HEK293 (cell line): ENCODE results near the gene NARF.

ENCODE experiments used
- CTCF ChIA-PET: fragments of 350-600 bp; formaldehyde crosslinking; extraction: SDS; loops from one replicate; lab custom pipeline; 2021; ENCODE audit warnings: antibody characterized with exemption; lab: Yijun Ruan, JAX
- POLR2A ChIA-PET: fragments of 300-600 bp; formaldehyde crosslinking; extraction: SDS; loops from one replicate; lab custom pipeline; 2020; ENCODE audit warnings: antibody characterized with exemption, inconsistent platforms; lab: Yijun Ruan, JAX
- H3K27ac ChIP-seq: fragments of 200-500 bp; sonication (Bioruptor generic); 2 replicates; pipeline ENCODE4 v1.5.1; 2014; ENCODE audit warnings: low read depth, low read length, control low read depth, inconsistent platforms; ENCODE audit errors: extremely low read depth
- H3K36me3 ChIP-seq, 2 experiments: fragments of 200-500 bp in 1 of 2; sonication (Bioruptor generic) in 1 of 2; 1 replicate in 1 of 2; 2 replicates in 1 of 2; pipeline ENCODE4 v1.5.1; 2014 to 2017; ENCODE audit warnings: inconsistent platforms in 2 of 2, low read length in 2 of 2; ENCODE audit not compliant: control insufficient read depth in 2 of 2, insufficient read depth in 1 of 2
- H3K4me1 ChIP-seq: fragments of 200-500 bp; sonication (Bioruptor generic); 2 replicates; pipeline ENCODE4 v1.5.1; 2014; ENCODE audit warnings: mild to moderate bottlenecking, low read length, inconsistent platforms; ENCODE audit not compliant: control insufficient read depth, insufficient read depth
- H3K4me3 ChIP-seq: 2 replicates; pipeline ENCODE4 v1.5.1; 2011; ENCODE audit warnings: low read depth, mild to moderate bottlenecking, control low read depth, low read length, moderate library complexity
- H3K9me3 ChIP-seq: fragments of 200-500 bp; sonication (Bioruptor generic); 2 replicates; pipeline ENCODE4 v1.5.1; 2014; ENCODE audit warnings: low read depth, low read length, inconsistent platforms; ENCODE audit not compliant: control insufficient read depth, insufficient read depth
- AEBP2 ChIP-seq: fragments of 450-650 bp; formaldehyde crosslinking; IDR thresholded peaks from 2 replicates; pipeline ENCODE4 v1.5.1; 2016; ENCODE audit warnings: missing biosample characterization, missing genetic modification characterization, borderline replicate concordance
- ATF2 ChIP-seq: fragments of 450-650 bp; formaldehyde crosslinking; IDR thresholded peaks from 2 replicates; pipeline ENCODE4 v1.5.1; 2016; ENCODE audit warnings: missing biosample characterization, missing genetic modification characterization, low read depth
- GLIS1 ChIP-seq: fragments of 450-650 bp; formaldehyde crosslinking; IDR thresholded peaks from 2 replicates; pipeline ENCODE4 v1.5.1; 2016; ENCODE audit warnings: missing biosample characterization, missing genetic modification characterization
- OSR2 ChIP-seq: fragments of 450-650 bp; formaldehyde crosslinking; IDR thresholded peaks from 2 replicates; pipeline ENCODE4 v1.5.1; 2016; ENCODE audit warnings: missing biosample characterization, missing genetic modification characterization
- PRDM10 ChIP-seq: fragments of 450-650 bp; formaldehyde crosslinking; IDR thresholded peaks from 2 replicates; pipeline ENCODE4 v1.5.1; 2016; ENCODE audit warnings: missing biosample characterization, missing genetic modification characterization
- SCRT2 ChIP-seq: fragments of 450-650 bp; formaldehyde crosslinking; IDR thresholded peaks from 2 replicates; pipeline ENCODE4 v1.5.1; 2016; ENCODE audit warnings: missing biosample characterization, missing genetic modification characterization
- SETDB1 ChIP-seq: IDR thresholded peaks from one replicate; pipeline ENCODE4 v1.6.1; 2017; ENCODE audit warnings: mild to moderate bottlenecking, low read length, moderate library complexity, mixed read lengths; ENCODE audit not compliant: insufficient read length
- SP2 ChIP-seq: fragments of 450-650 bp; formaldehyde crosslinking; IDR thresholded peaks from 2 replicates; pipeline ENCODE4 v1.5.1; 2016; ENCODE audit warnings: missing biosample characterization, missing genetic modification characterization
- ZBTB7A ChIP-seq: fragments of 450-650 bp; formaldehyde crosslinking; IDR thresholded peaks from 2 replicates; pipeline ENCODE4 v1.5.1; 2016; ENCODE audit warnings: low read depth, missing biosample characterization, missing genetic modification characterization
- ZNF221 ChIP-seq: fragments of 450-650 bp; formaldehyde crosslinking; IDR thresholded peaks from 2 replicates; pipeline ENCODE4 v1.5.1; 2017; ENCODE audit warnings: missing biosample characterization, missing genetic modification characterization, borderline replicate concordance
- ZNF223 ChIP-seq: fragments of 450-650 bp; formaldehyde crosslinking; IDR thresholded peaks from 2 replicates; pipeline ENCODE4 v1.5.1; 2016; ENCODE audit warnings: missing biosample characterization, missing genetic modification characterization
- ZNF280C ChIP-seq: fragments of 450-650 bp; formaldehyde crosslinking; IDR thresholded peaks from 2 replicates; pipeline ENCODE4 v1.5.1; 2016; ENCODE audit warnings: missing biosample characterization, missing genetic modification characterization
- ZNF280D ChIP-seq: fragments of 450-650 bp; formaldehyde crosslinking; IDR thresholded peaks from 2 replicates; pipeline ENCODE4 v1.5.1; 2016; ENCODE audit warnings: missing biosample characterization, missing genetic modification characterization
- ZNF350 ChIP-seq: fragments of 450-650 bp; formaldehyde crosslinking; IDR thresholded peaks from 2 replicates; pipeline ENCODE4 v1.5.0; 2017; ENCODE audit warnings: missing biosample characterization, mild to moderate bottlenecking, missing genetic modification characterization
- ZNF433 ChIP-seq: fragments of 450-650 bp; formaldehyde crosslinking; IDR thresholded peaks from 2 replicates; pipeline ENCODE4 v1.5.1; 2016; ENCODE audit warnings: missing biosample characterization, missing genetic modification characterization, low read depth
- ZNF585B ChIP-seq: fragments of 450-650 bp; formaldehyde crosslinking; IDR thresholded peaks from 2 replicates; pipeline ENCODE4 v1.5.1; 2016; ENCODE audit warnings: missing biosample characterization, missing genetic modification characterization
- ZNF645 ChIP-seq: fragments of 450-650 bp; formaldehyde crosslinking; IDR thresholded peaks from 2 replicates; pipeline ENCODE4; 2016; ENCODE audit warnings: missing biosample characterization, missing genetic modification characterization
- ZNF707 ChIP-seq: fragments of 450-650 bp; formaldehyde crosslinking; IDR thresholded peaks from 2 replicates; pipeline ENCODE4 v1.5.1; 2016; ENCODE audit warnings: missing biosample characterization, missing genetic modification characterization

NARF gene

GRCh38 chr17:82415336-82415735 is 43.2 kb upstream of the NARF start (continued):
- TF ChIP-seq ZNF645 (tag by site-specific recombination) (no peak), GLIS1 (tag by site-specific recombination) (no peak), ATF2 (tag by site-specific recombination) (no peak), ZNF223 (no peak), PRDM10 (tag by site-specific recombination) (no peak), ZNF280D (tag by site-specific recombination) (no peak)

- Histone ChIP-seq H3K4me3 (no peak overlapping the region), H3K9me3 (no peaks in the 10 kb centered on the region), H3K27ac (no peak overlapping the region), H3K4me1 (peaks cover 12% of the 10 kb centered on the region), H3K36me3 (peaks cover 13 to 22% of the 10 kb centered on the region in 2 experiments)
- ChIA-PET POLR2A (no interaction called here), CTCF (interaction anchor here (0.7 to 1.6 kb wide), 4 partner anchors 112 to 385 kb away, joined by 3 to 6 read pairs (median 3); no protein-coding TSS in a partner anchor)
- TF ChIP-seq ZNF221 (tag by site-specific recombination) (no peak), ZBTB7A (tag by site-specific recombination) (no peak), SP2 (no peak), ZNF585B (no peak)
These were observed 42.8 kb upstream of the NARF start for GRCh38 chr17:82415786-82416185.

GRCh38 chr17:82416264-82416663 is 42.3 kb upstream of the NARF start:
- H3K27ac ChIP-seq, result no peak overlapping the region
- CTCF ChIA-PET, result interaction anchor here (0.6 to 2.0 kb wide), 6 partner anchors 64 to 386 kb away, joined by 3 to 8 read pairs (median 4); no protein-coding TSS in a partner anchor
- POLR2A ChIA-PET, result no interaction called here
- peaks cover 13 to 27% of the 10 kb centered on the region in 2 experiments for H3K36me3 ChIP-seq
- no peaks in the 10 kb centered on the region for H3K9me3 ChIP-seq
- H3K4me1 ChIP-seq, result peaks cover 12% of the 10 kb centered on the region
- no peak overlapping the region for H3K4me3 ChIP-seq
- no peak for TF ChIP-seq AEBP2
- TF ChIP-seq ZNF433 (tag by site-specific recombination), result no peak
- TF ChIP-seq ZNF280C, result no peak
- no peak for TF ChIP-seq SETDB1
- TF ChIP-seq SCRT2 (tag by site-specific recombination), result no peak
- TF ChIP-seq ZNF707 (tag by site-specific recombination), result no peak
- TF ChIP-seq OSR2 (tag by site-specific recombination), result no peak
- no peak for TF ChIP-seq ZNF350 (tag by site-specific recombination)
